NCI-H69 (cell line): ENCODE data around the gene MBNL2.
A peak's percentile ranks its signal among the peaks of the same experiment; 100 is the strongest.
"Not testable (repeated sequence)": the region's sequence is repeated elsewhere in the genome, so short reads cannot be mapped to it uniquely, and the experiment has no call there.

ENCODE experiments used
- DNase-seq: peaks from one replicate; lab custom pipeline; 2025; lab: John Stamatoyannopoulos, UW

The MBNL2 gene

GRCh38 chr13:97348569-97349100 lies 126.5 kb downstream of the MBNL2 start:
- DNase-seq: peak; percentile 24

- DNase-seq: not testable (repeated sequence)
Observed at GRCh38 chr13:97352012-97352411, 129.9 kb downstream of the MBNL2 start.

DNA sequence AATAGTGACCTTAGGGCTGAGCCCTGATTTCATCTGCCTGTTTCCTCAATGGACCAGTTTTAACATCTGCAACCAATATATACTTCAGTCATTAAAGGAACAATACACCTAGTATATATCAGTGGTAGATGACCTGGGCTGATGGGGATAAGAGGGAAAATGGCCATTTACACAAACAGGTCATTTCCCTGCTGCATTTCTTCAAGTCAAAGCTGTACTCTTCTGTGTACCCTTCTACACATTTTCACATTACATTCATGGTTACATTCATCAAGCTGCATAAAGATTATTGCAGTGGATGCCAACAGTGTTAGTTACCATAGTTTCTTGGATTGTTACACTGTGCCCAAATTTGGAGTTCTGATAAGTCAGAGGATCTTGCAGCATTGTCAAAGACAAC lies 130.7 kb downstream of the MBNL2 start:
- DNase-seq: no peak

DNA sequence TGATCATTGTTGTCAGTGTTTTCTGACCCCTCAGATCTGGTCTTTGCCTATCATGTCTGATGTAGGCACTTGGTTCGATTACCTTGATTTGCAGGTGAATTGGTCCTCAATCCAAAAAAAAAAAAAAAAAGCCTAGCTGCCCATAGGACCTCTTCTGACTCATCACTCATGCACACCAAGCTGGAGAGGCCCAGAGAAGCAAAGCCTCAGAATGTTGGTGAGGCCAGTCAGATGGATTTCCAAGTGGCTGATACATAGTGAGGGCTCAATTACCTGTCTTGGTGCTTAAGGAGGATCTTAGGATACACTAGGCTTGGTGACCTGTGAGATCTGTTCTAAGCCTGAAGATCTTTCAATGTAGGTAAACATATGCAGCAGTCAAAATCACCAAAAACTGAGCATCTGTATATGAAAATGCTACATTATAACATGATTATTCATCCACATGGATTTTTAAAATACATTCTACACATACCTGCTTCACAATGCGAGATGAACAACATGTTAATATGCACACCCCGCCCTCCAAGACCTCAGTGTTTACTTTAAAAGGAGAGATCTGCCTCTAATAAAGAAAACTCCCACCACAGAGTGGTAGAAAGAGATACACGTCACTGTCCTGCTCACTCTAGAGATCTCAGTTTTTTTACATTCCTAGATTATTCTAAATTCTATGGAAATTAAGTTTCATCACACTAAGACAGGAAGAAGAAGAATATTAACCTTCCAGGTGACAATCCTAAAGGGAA lies 132.0 kb downstream of the MBNL2 start:
- no peak for DNase-seq

DNA sequence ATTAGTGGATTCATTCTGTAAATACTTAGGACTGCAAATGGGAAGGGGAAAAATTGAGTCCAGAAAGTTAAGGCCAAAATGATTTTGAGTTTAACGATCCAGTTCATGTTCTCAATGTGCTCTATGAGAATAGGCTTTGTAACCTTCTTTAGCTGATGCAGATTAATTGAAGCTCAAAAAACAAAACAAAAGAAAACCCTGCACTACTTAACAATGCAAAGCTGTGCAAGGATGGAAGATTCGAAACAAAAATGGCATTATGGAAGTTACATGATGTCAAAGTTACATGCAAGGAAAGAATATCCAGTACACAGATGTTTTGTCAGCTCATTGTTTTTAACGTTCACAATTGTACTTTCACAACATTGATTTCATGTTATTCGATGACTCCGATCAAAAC lies 132.7 kb downstream of the MBNL2 start:
- DNase-seq: no peak

GRCh38 chr13:97356592-97356991 lies 134.5 kb downstream of the MBNL2 start:
- no peak for DNase-seq

DNA sequence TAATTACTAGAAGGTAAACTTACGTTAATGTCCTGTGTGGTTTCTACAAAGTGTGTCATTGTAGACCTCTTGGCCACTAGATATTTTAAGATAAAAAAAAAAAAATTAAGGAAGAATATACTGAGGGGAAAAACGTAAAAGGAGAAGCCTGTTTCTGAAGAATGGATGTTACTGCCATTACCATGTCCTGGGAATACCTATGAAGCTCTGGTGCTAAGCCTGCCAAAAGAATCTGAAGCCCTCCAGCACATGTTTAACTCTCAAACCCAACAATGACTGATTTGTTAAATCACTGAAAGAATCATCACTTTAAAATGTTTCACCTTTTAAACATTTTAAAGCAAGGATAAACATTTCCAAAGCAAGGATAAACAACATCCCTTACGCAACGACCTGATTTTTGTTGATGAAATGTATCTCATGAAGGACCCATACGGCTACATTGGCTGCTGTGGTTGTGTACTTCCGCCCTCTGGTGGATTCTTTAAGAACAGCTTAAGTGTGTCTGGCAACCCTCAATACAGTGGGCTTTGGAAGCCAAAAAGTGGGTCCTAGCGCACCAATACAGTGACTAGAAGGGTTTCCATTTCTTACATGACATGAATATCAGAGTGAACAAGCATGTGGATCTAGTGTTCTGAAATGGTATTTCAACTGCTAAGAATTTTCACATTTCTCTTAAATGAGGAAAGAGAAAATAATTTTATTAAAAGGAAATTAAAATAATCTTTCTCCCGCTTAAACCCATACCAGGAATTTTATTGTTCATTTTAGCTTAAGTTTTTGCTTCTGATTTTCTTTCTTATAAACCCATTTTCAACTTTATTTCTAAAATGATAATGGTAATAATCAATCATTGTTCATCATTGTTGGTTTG lies 137.3 kb downstream of the MBNL2 start:
- peak; percentile 80 for DNase-seq

DNA sequence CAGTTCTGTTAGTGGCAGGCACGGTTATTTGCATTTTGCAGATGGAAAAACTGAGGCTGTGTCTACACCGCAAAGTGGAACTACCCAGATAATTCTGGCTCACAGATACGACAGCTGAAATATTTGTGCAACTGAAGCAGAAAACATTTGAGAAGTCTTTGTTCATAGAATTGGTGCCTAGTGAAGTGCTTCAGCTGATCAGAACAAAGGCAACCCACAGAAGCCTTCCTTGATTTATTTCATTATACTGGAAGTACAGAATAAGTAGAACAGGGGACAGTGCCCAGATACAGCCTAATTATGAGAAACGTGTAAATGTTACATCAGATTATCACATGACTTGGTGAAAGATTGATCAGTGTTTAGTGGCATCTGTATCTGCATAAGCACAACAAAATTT lies 138.5 kb downstream of the MBNL2 start:
- no peak for DNase-seq

DNA sequence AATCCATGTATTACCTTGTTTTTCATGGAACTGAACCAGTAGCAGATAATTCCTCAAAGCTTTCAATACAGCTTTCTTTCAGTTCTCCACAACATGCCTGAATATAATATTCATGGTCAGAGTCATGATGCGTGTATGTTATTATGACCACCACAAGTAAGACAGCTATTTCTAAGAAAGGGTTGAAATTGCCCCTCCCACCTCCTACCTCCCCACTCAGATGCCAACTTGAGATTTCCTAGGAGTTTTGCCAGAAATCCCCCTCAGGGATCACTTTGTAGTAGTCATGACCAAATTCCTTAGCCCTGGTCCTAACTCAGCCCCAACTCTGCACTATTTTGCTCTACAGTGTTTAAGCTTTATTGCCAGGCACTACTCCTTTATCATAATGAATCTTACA lies 141.9 kb downstream of the MBNL2 start:
- DNase-seq: no peak

- DNase-seq: no peak
Observed at GRCh38 chr13:97364827-97365226, 142.7 kb downstream of the MBNL2 start.

GRCh38 chr13:97366172-97366688 lies 144.1 kb downstream of the MBNL2 start:
- DNase-seq: no peak

- DNase-seq: no peak
Observed at GRCh38 chr13:97367016-97367822, 145.1 kb downstream of the MBNL2 start.

GRCh38 chr13:97369261-97369893 lies 147.2 kb downstream of the MBNL2 start:
- DNase-seq: no peak

DNA sequence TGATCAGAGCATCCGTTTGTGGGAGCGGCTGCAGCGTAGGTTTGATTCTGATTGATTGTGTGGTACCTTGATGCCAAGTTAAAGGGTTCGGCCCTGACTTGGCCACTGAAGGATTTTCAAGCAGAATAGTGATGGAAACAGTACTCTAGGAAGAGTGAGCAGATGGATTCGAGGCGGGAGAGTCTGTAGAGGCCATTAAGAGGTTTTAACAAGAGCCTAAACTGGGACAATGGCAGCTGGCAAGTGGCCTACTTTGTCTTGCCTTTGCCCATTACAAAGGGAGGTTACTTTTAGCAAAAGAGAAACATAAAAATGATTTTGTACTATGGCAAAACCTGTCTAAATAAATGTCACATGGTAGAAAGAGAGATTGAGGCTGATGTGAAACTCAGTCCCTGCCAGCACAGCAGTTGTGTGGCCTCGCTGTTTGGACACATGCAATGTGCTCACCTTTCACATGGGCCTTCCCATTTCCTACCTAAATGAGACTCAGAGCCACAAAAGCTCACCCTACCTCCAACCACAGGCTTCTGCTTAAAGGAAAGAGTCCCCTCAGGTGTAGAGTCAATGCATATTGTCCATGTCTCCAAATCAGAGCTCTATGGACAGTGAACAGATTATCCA lies 149.5 kb downstream of the MBNL2 start:
- DNase-seq: no peak

DNA sequence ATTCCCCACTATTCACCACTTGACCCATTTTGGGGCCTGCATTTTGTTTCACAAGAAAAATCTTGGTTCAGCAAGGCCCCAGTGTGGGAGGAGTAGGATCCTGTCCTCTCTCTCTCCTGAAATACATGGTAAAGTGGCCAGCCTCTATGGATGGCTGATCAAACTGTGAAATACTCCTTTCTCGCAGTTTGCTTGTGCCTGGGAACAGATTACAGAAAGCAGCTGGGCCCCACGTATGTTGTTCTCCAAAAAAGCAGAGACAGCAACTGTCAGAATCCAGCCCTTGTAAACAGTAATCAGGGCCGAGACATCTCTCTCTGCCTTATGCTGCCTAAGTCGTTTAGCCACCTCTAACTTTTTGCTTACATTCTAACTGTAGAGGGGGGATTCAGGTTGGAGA lies 150.8 kb downstream of the MBNL2 start:
- DNase-seq: no peak

- DNase-seq: no peak
Observed at GRCh38 chr13:97373787-97374186, 151.7 kb downstream of the MBNL2 start.

DNA sequence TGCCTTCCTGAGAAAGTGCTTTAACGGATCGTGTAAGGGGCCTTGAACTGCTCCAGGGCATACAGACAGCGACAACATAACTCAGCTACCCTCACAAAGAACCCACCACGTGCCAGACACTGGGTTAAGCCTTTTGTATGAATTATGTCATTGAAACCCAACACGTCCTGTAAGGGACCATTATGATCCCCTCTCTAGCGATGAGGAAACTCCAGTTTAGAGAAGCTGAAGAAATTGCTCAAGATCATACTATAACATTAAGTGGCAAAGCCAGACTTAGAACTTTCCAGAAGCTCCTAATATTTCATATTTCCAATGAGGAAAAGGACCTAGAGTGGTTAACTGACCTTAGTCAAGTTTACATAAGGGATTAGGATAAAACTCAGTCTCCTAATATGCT lies 154.8 kb downstream of the MBNL2 start:
- DNase-seq: no peak

DNA sequence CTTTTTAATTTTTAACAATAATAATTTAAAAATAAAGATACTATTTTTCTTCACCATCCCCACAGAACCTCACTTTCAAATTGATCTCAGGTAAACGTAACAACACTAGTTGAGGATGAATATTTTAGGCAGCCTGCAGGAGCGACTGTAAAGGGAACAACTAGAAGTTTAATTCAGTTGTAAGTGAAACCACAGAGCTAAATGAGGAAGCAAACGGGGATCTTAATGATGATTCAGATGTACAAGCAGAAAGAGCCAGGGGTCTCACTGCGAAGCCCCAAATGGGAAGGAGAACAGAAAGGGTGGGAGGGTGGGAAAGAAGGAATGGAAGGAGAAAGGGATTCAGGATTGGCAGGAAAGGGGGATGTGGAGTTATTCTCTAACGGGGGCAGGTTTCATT lies 157.3 kb downstream of the MBNL2 start:
- DNase-seq: no peak

- no peak for DNase-seq
Observed at GRCh38 chr13:97380696-97381095, 158.6 kb downstream of the MBNL2 start.

DNA sequence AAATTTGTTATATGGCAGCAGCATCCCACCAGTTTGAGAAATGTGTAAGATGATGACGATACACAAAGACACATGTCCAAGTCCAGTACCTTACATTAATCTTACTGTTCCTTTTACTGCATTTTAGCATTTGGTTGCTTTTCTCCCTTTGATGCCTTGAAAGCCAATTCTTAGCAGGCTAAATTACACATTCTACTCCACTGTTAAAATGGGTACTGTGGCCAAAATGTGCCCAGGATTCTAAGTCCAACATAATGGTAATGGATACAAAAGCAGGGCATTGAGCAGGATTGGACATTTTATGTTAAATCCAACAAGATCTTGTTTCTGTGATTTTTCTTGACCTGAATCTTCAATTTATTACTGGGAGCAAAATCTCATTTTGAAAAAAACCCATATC lies 159.1 kb downstream of the MBNL2 start:
- DNase-seq: no peak

DNA sequence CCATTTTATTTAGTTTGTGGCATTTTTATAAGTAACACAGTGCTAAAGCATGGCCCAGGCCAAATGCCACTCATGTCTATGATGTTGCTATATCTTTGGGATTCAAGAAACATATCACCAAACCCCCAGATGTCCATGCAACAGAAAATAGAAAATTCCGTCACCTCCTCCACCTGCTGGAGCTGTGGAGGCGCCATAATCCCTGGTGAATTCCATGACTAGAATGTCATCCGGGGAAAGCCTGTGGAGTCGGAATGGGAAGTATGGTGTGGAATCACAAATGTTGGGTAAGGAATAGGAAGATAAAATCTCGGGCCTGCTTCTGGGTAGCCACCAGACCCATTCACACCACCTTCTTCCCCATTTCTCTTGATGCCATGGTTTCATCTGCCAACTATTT lies 160.1 kb downstream of the MBNL2 start:
- no peak for DNase-seq
